IMR-90 (cell line): ENCODE data around the gene EXOC6B. TPM values are rescaled to one million over a fixed set of nuclear protein-coding genes. Genes with fewer than 3 reads are reported as not detected.

ENCODE experiments used
- ATAC-seq: fragments of 200-7000 bp; cut with Tn5 transposase; 2 replicates; pipeline ENCODE4 v1.9.1; 2020; ENCODE audit warnings: low read depth, mild to moderate bottlenecking, moderate library complexity
- BruUV-seq: library from RNA; stranded (reverse); fragments of 400-500 nt; replicated peaks from 2 replicates; lab custom pipeline; 2021; lab: Mats Ljungman, UMichigan
- CTCF ChIA-PET: fragments of 300-600 bp; formaldehyde crosslinking; extraction: SDS; loops from one replicate; lab custom pipeline; 2021; ENCODE audit warnings: antibody characterized with exemption; lab: Yijun Ruan, JAX
- POLR2A ChIA-PET: fragments of 300-600 bp; sonication (Branson Sonifier 250); formaldehyde crosslinking; loops from one replicate; lab custom pipeline; 2022; ENCODE audit warnings: antibody characterized with exemption; ENCODE audit not compliant: unreplicated experiment; lab: Charles Lee
- DNase-seq: peaks from one replicate; pipeline ENCODE4 v3.0.0; 2013
- H2AFZ ChIP-seq: replicated peaks from 2 replicates; pipeline ENCODE3; 2013; ENCODE audit warnings: low read length, mild to moderate bottlenecking; ENCODE audit not compliant: poor library complexity
- H2AK5ac ChIP-seq: 2 replicates; pipeline ENCODE4 v1.6.1; 2013; ENCODE audit warnings: low read depth, low read length, inconsistent platforms
- H2AK9ac ChIP-seq: replicated peaks from 2 replicates; pipeline ENCODE3; 2013; ENCODE audit warnings: mild to moderate bottlenecking, low read depth, low read length, moderate library complexity; ENCODE audit not compliant: poor library complexity
- H2BK120ac ChIP-seq: 2 replicates; pipeline ENCODE4 v1.6.1; 2013; ENCODE audit warnings: low read depth, low read length, inconsistent platforms
- H2BK15ac ChIP-seq: 3 replicates; pipeline ENCODE4 v1.6.1; 2013; ENCODE audit warnings: low read depth, low read length, inconsistent platforms
- H2BK20ac ChIP-seq: 2 replicates; pipeline ENCODE4 v1.6.1; 2013; ENCODE audit warnings: low read depth, mild to moderate bottlenecking, inconsistent platforms, low read length, moderate library complexity
- H2BK5ac ChIP-seq: 2 replicates; pipeline ENCODE4 v1.6.1; 2013; ENCODE audit warnings: mild to moderate bottlenecking, low read depth, low read length, inconsistent platforms; ENCODE audit not compliant: poor library complexity, severe bottlenecking
- H3K14ac ChIP-seq: replicated peaks from 2 replicates; pipeline ENCODE4 v1.6.1; 2013; ENCODE audit warnings: low read depth, low read length, inconsistent platforms
- H3K18ac ChIP-seq: 2 replicates; pipeline ENCODE4 v1.6.1; 2013; ENCODE audit warnings: low read depth, low read length, control low read depth
- H3K23ac ChIP-seq: 2 replicates; pipeline ENCODE4 v1.6.1; 2013; ENCODE audit warnings: low read depth, low read length, inconsistent platforms
- H3K27ac ChIP-seq: 2 replicates; pipeline ENCODE4 v1.5.1; 2013; ENCODE audit warnings: mild to moderate bottlenecking, control low read depth, low read length; ENCODE audit not compliant: insufficient read depth
- H3K27me3 ChIP-seq: 2 replicates; pipeline ENCODE4 v1.6.1; 2013; ENCODE audit warnings: low read length; ENCODE audit not compliant: control insufficient read depth, insufficient read depth
- H3K36me3 ChIP-seq: 2 replicates; pipeline ENCODE4 v1.6.1; 2013; ENCODE audit warnings: low read length, mixed read lengths; ENCODE audit not compliant: control insufficient read depth, insufficient read depth
- H3K4ac ChIP-seq: 2 replicates; pipeline ENCODE4 v1.6.1; 2013; ENCODE audit warnings: low read depth, low read length, inconsistent platforms
- H3K4me1 ChIP-seq: 2 replicates; pipeline ENCODE4 v1.6.1; 2013; ENCODE audit warnings: low read length, mixed read lengths; ENCODE audit not compliant: control insufficient read depth, insufficient read depth
- H3K4me2 ChIP-seq: 2 replicates; pipeline ENCODE4 v1.6.1; 2013; ENCODE audit warnings: low read depth, mild to moderate bottlenecking, control low read depth, low read length, moderate library complexity
- H3K4me3 ChIP-seq: 2 replicates; pipeline ENCODE4 v1.5.1; 2013; ENCODE audit warnings: low read depth, mild to moderate bottlenecking, control low read depth, low read length, moderate library complexity; ENCODE audit not compliant: insufficient read depth
- H3K56ac ChIP-seq: 2 replicates; pipeline ENCODE4 v1.6.1; 2013; ENCODE audit warnings: low read length, inconsistent platforms; ENCODE audit not compliant: insufficient read depth; ENCODE audit errors: extremely low read depth
- H3K79me1 ChIP-seq, 2 experiments: 2 replicates each; pipeline ENCODE4 v1.6.1; 2013; ENCODE audit warnings: low read length in 2 of 2, inconsistent platforms in 1 of 2, low read depth in 1 of 2
- H3K9ac ChIP-seq: 2 replicates; pipeline ENCODE4 v1.6.1; 2013; ENCODE audit warnings: low read depth, low read length, control low read depth
- H3K9me1 ChIP-seq: 2 replicates; pipeline ENCODE4 v1.6.1; 2013; ENCODE audit warnings: low read length, inconsistent platforms; ENCODE audit not compliant: insufficient read depth
- H3K9me3 ChIP-seq: 2 replicates; pipeline ENCODE4 v1.6.1; 2013; ENCODE audit warnings: low read length; ENCODE audit not compliant: control insufficient read depth, insufficient read depth
- H4K20me1 ChIP-seq: 2 replicates; pipeline ENCODE4 v1.6.1; 2013; ENCODE audit warnings: low read length, inconsistent platforms; ENCODE audit not compliant: insufficient read depth
- H4K5ac ChIP-seq: 2 replicates; pipeline ENCODE4 v1.6.1; 2013; ENCODE audit warnings: mild to moderate bottlenecking, low read depth, low read length, control low read depth
- H4K8ac ChIP-seq, 2 experiments: 2 replicates each; pipeline ENCODE4 v1.6.1; 2013; ENCODE audit warnings: low read depth in 2 of 2, low read length in 2 of 2, control low read depth in 1 of 2, inconsistent platforms in 1 of 2
- H4K91ac ChIP-seq: 2 replicates; pipeline ENCODE4 v1.6.1; 2013; ENCODE audit warnings: low read depth, low read length, inconsistent platforms; ENCODE audit not compliant: insufficient read depth
- CEBPB ChIP-seq: IDR thresholded peaks from 2 replicates; pipeline ENCODE4 v1.6.1; 2012; ENCODE audit warnings: low read depth, low read length, improper control_type of control experiment
- FOS ChIP-seq: fragments of 150-350 bp; IDR thresholded peaks from 2 replicates; pipeline ENCODE4 v1.6.1; 2016; ENCODE audit warnings: low read depth, low read length
- WGBS, 2 experiments: methylation state at CpG; one replicate each; pipeline versions ENCODE4 v1.1.5 to v1.1.7; 2013; ENCODE audit warnings: missing lambda C conversion rate in 2 of 2; ENCODE audit not compliant: insufficient read length in 1 of 2; ENCODE audit errors: extremely low coverage in 2 of 2; 5-methylcytosine and 5-hydroxymethylcytosine counted together
- dilution Hi-C: fragments of 300-500 bp; cut with HindIII; formaldehyde crosslinking; loops from one replicate; pipeline ENCODE4 v1.14.3; 2018; ENCODE audit warnings: low sequenced_read_pairs; ENCODE audit not compliant: unreplicated experiment
- in situ Hi-C: fragments of 300-500 bp; cut with MboI; formaldehyde crosslinking; loops from 3 replicates; pipeline ENCODE4 v1.14.3; 2019; ENCODE audit warnings: low sequenced_read_pairs, inconsistent platforms, mixed read lengths
- intact Hi-C: fragments of 100-400 bp; cut with micrococcal nuclease; formaldehyde crosslinking; loops from 2 replicates; pipeline ENCODE4 v1.10.0; 2022
- polyA plus RNA-seq, 3 experiments: library from polyadenylated mRNA; depleted of rRNA; stranded (reverse); fragments of >200 nt; gene quantifications; 2 replicates each; pipeline ENCODE4 v1.2.3, GENCODE V29; 2012; ENCODE audit warnings: low replicate concordance in 1 of 3
- total RNA-seq: library from RNA; depleted of rRNA; stranded (reverse); fragments of >200 nt; gene quantifications from 2 replicates; pipeline ENCODE4 v1.2.3, GENCODE V29; 2012

EXOC6B gene
- total and polyA plus RNA-seq, 2 of the 4 experiments (the other 2 are of a cell fraction), result 10.2 to 29.4 TPM

- no peaks in the 10 kb centered on the region for H3K27me3 ChIP-seq
- no TSS peak for BruUV-seq
- no peak for ATAC-seq
Observed at GRCh38 chr2:72668647-72669046, 157.2 kb downstream of the EXOC6B start.

More at GRCh38 chr2:72668647-72669046, 157.2 kb downstream of the EXOC6B start:
- H3K9me1 ChIP-seq, result no peaks in the 10 kb centered on the region
- no peak overlapping the region for H4K91ac ChIP-seq
- POLR2A ChIA-PET, result no interaction called here
- no peak overlapping the region for H2BK120ac ChIP-seq
- no peak overlapping the region for H2BK20ac ChIP-seq
- H3K23ac ChIP-seq, result no peak overlapping the region
- no peak overlapping the region for H3K4me2 ChIP-seq
- intact Hi-C loops (no loop called here), dilution Hi-C loops (no loop called here), in situ Hi-C loops (no loop called here)
- H2BK5ac ChIP-seq, result no peak overlapping the region
- H3K14ac ChIP-seq, result no peak overlapping the region
- H3K36me3 ChIP-seq, result no peaks in the 10 kb centered on the region
- H3K27ac ChIP-seq, result no peak overlapping the region
- no peak overlapping the region for H2AK5ac ChIP-seq
- no CpG with 5 or more reads among the region's 4 CpGs for WGBS, 2 experiments
- peaks cover 2% of the 10 kb centered on the region; the same call in 1 of the 2 replicates for H3K9me3 ChIP-seq
- no peak overlapping the region for H2AFZ ChIP-seq
- no peak overlapping the region for H2BK15ac ChIP-seq
- no peak overlapping the region for H3K18ac ChIP-seq
- H3K4me1 ChIP-seq, result no peaks in the 10 kb centered on the region
- H3K4me3 ChIP-seq, result no peak overlapping the region
- no peak overlapping the region for H3K9ac ChIP-seq
- peaks cover 5 to 16% of the 10 kb centered on the region in 2 experiments for H3K79me1 ChIP-seq
- H3K56ac ChIP-seq, result no peak overlapping the region
- no peak for DNase-seq
- H2AK9ac ChIP-seq, result no peak overlapping the region
- no peak overlapping the region for H3K4ac ChIP-seq
- TF ChIP-seq CEBPB (peak; percentile 74), FOS (no peak)
- H4K5ac ChIP-seq, result no peak overlapping the region
- no peak overlapping the region for H4K8ac ChIP-seq
- H4K20me1 ChIP-seq, result no peaks in the 10 kb centered on the region
- CTCF ChIA-PET, result interaction anchor here (0.6 kb wide), 1 partner anchor 87 kb away, joined by 5 read pairs; no protein-coding TSS in a partner anchor
